ENCODE results near the gene RNF125. TPM values are rescaled to one million over a fixed set of nuclear protein-coding genes. Genes with fewer than 3 reads are reported as not detected.

RNF125 gene
- total RNA-seq, 1 donor from 2014 or later = 1.1 TPM

- Mint-ChIP-seq H3K27ac (ENCODE audit: unreplicated experiment) (no peak overlapping the region), H3K9me3 (peaks cover 2% of the 10 kb centered on the region), H3K27me3 (ENCODE audit: low read depth) (no peaks in the 10 kb centered on the region), H3K4me1 (peaks cover 36% of the 10 kb centered on the region), H3K4me3 (peak overlapping the region; percentile 56), H3K36me3 (ENCODE audit: low read depth) (peaks cover 14% of the 10 kb centered on the region)
- no peak for DNase-seq (ENCODE audit: low read depth, low spot score)
- TF ChIP-seq CTCF (conservative IDR thresholded peaks at IDR 0.05) = no peak
Observed at GRCh38 chr18:32096946-32097345, 78.3 kb downstream of the RNF125 start.

GRCh38 chr18:32104516-32104915 is 85.9 kb downstream of the RNF125 start:
- no peak overlapping the region for H3K4me3 Mint-ChIP-seq
- no peaks in the 10 kb centered on the region for H3K27me3 Mint-ChIP-seq (ENCODE audit: low read depth)
- peaks cover 2% of the 10 kb centered on the region for H3K9me3 Mint-ChIP-seq
- peaks cover 8% of the 10 kb centered on the region for H3K36me3 Mint-ChIP-seq (ENCODE audit: low read depth)
- peaks cover 8% of the 10 kb centered on the region for H3K4me1 Mint-ChIP-seq
- no peak for TF ChIP-seq CTCF (conservative IDR thresholded peaks at IDR 0.05)
- H3K27ac Mint-ChIP-seq (ENCODE audit: unreplicated experiment) = no peak overlapping the region
- DNase-seq (ENCODE audit: low read depth, low spot score) = no peak

- Mint-ChIP-seq H3K27me3 (ENCODE audit: low read depth) (no peaks in the 10 kb centered on the region), H3K36me3 (ENCODE audit: low read depth) (peaks cover 8% of the 10 kb centered on the region), H3K4me1 (peaks cover 4% of the 10 kb centered on the region), H3K4me3 (no peak overlapping the region), H3K27ac (ENCODE audit: unreplicated experiment) (no peak overlapping the region), H3K9me3 (no peaks in the 10 kb centered on the region)
- no peak for DNase-seq (ENCODE audit: low read depth, low spot score)
- no peak for TF ChIP-seq CTCF (conservative IDR thresholded peaks at IDR 0.05)
Observed at GRCh38 chr18:32110005-32110404, 91.4 kb downstream of the RNF125 start.

GRCh38 chr18:32111706-32112105 is 93.1 kb downstream of the RNF125 start:
- Mint-ChIP-seq H3K27me3 (ENCODE audit: low read depth) (no peaks in the 10 kb centered on the region), H3K9me3 (no peaks in the 10 kb centered on the region), H3K27ac (ENCODE audit: unreplicated experiment) (no peak overlapping the region), H3K36me3 (ENCODE audit: low read depth) (peaks cover 14% of the 10 kb centered on the region), H3K4me1 (no peaks in the 10 kb centered on the region), H3K4me3 (no peak overlapping the region)
- TF ChIP-seq CTCF (conservative IDR thresholded peaks at IDR 0.05) = no peak
- DNase-seq (ENCODE audit: low read depth, low spot score) = no peak

- Mint-ChIP-seq H3K9me3 (no peaks in the 10 kb centered on the region), H3K4me3 (no peak overlapping the region), H3K36me3 (ENCODE audit: low read depth) (peaks cover 17% of the 10 kb centered on the region), H3K4me1 (no peaks in the 10 kb centered on the region), H3K27me3 (ENCODE audit: low read depth) (no peaks in the 10 kb centered on the region), H3K27ac (ENCODE audit: unreplicated experiment) (no peak overlapping the region)
- TF ChIP-seq CTCF (conservative IDR thresholded peaks at IDR 0.05) = no peak
- DNase-seq (ENCODE audit: low read depth, low spot score) = no peak
Observed at GRCh38 chr18:32112826-32113225, 94.2 kb downstream of the RNF125 start.
